Islet of Langerhans (tissue), 1 donor: ENCODE data around the gene FBXW4.

ENCODE experiments used
- FAIRE-seq: peaks from one replicate; lab custom pipeline; 2011; peaks lifted over from hg19 to GRCh38; lab: Jason Lieb, UNC

FBXW4 gene

GRCh38 chr10:101566333-101567164 is 128.4 kb downstream of the FBXW4 start:
- no peak for FAIRE-seq

- FAIRE-seq = no peak
Observed at GRCh38 chr10:101565936-101566332, 129.0 kb downstream of the FBXW4 start.

GRCh38 chr10:101565370-101565900 is 129.5 kb downstream of the FBXW4 start:
- no peak for FAIRE-seq

- FAIRE-seq = no peak
Observed at GRCh38 chr10:101564490-101564991, 130.4 kb downstream of the FBXW4 start.

GRCh38 chr10:101563497-101564040 is 131.4 kb downstream of the FBXW4 start:
- no peak for FAIRE-seq

- no peak for FAIRE-seq
Observed at GRCh38 chr10:101563007-101563406, 132.0 kb downstream of the FBXW4 start.

GRCh38 chr10:101562231-101562630 is 132.7 kb downstream of the FBXW4 start:
- no peak for FAIRE-seq

- FAIRE-seq = no peak
Observed at GRCh38 chr10:101561068-101561915, 133.7 kb downstream of the FBXW4 start.
